Measurements from ENCODE around the gene NR5A2.

The NR5A2 gene

DNA sequence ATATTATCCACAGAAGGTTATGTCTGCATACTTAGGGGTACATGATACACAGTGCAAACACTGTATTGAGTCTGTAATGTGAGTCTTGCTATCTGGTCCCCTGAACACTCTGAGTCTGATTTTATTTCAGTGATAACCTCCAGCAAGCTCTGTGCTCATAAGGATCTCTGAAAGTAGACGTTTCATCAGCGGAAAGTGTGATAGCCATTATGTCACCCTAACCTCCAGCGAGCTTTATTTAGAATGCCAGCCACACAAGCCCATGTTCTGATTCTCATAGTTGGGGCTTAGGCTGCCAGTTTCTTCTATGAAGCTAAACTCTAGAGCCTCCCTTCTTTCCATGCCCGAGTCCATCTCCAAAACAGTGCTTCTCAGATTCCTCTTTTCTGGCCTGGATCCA is 3.3 kb downstream of the NR5A2 start:
- peaks cover 1% of the 10 kb centered on the region for H3K27me3 ChIP-seq (replicated peaks; ENCODE audit: control insufficient read depth, insufficient read depth, low read length)
- no peak for DNase-seq (ENCODE audit: extremely low read depth, insufficient read length)
- no peak for TF ChIP-seq CTCF (IDR thresholded peaks at IDR 0.05; ENCODE audit: insufficient read depth, low read length, poor library complexity, severe bottlenecking)

GRCh38 chr1:200033511-200034261 is 6.2 kb downstream of the NR5A2 start:
- Histone ChIP-seq H3K36me3 (ENCODE audit: control insufficient read depth, insufficient read depth, low read length) (no peaks in the 10 kb centered on the region), H3K27me3 (replicated peaks; ENCODE audit: control insufficient read depth, insufficient read depth, low read length) (peaks cover 7% of the 10 kb centered on the region), H3K4me3 (replicated peaks; ENCODE audit: low read depth, low read length) (no peak overlapping the region)
- no peak for TF ChIP-seq CTCF (IDR thresholded peaks at IDR 0.05; ENCODE audit: insufficient read depth, low read length, poor library complexity, severe bottlenecking)
- no peak for DNase-seq (ENCODE audit: extremely low read depth, insufficient read length)

More for the DNA sequence above, 3.3 kb downstream of the NR5A2 start:
- Histone ChIP-seq H3K4me3 (replicated peaks; ENCODE audit: low read depth, low read length) (no peak overlapping the region), H3K36me3 (ENCODE audit: control insufficient read depth, insufficient read depth, low read length) (no peaks in the 10 kb centered on the region)

- Histone ChIP-seq H3K36me3 (ENCODE audit: control insufficient read depth, insufficient read depth, low read length) (no peaks in the 10 kb centered on the region), H3K4me3 (replicated peaks; ENCODE audit: low read depth, low read length) (no peak overlapping the region), H3K27me3 (replicated peaks; ENCODE audit: control insufficient read depth, insufficient read depth, low read length) (peaks cover 7% of the 10 kb centered on the region)
- TF ChIP-seq CTCF (IDR thresholded peaks at IDR 0.05; ENCODE audit: insufficient read depth, low read length, poor library complexity, severe bottlenecking) = no peak
- DNase-seq (ENCODE audit: extremely low read depth, insufficient read length) = no peak
Observed at GRCh38 chr1:200034262-200034557, 6.7 kb downstream of the NR5A2 start.

DNA sequence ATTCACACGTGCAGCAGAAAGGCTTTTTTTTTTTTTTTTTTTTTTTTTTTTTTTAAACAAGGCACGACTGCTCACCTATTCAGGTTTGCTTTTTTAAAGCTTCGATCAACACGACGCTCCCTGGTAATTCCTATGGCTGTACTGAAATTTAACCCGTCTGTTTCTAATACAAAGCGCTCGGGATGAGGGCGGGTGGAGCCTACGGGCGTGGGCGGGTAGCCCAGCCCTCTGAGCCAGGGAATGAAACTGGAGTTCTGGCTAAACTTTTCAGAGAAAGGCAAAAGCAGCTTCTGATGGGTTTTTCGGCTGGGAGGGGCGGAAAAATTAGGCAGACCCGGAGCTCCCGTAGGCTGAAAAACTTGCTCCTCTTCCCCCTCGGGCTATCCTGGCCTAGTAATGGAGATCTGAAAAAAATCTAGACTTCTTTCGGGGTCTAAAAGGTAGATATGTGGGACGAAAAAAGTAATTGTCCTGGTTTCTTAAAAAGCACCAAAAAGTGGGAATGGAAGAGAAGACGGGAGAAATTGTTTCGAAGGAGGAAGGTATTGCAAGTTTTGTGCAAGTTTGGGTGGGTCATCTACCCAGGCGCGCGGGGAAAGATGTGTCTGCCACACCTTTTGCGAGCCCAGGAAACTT is 7.4 kb downstream of the NR5A2 start:
- Histone ChIP-seq H3K27me3 (replicated peaks; ENCODE audit: control insufficient read depth, insufficient read depth, low read length) (peaks cover 7% of the 10 kb centered on the region), H3K4me3 (replicated peaks; ENCODE audit: low read depth, low read length) (no peak overlapping the region), H3K36me3 (ENCODE audit: control insufficient read depth, insufficient read depth, low read length) (no peaks in the 10 kb centered on the region)
- no peak for TF ChIP-seq CTCF (IDR thresholded peaks at IDR 0.05; ENCODE audit: insufficient read depth, low read length, poor library complexity, severe bottlenecking)
- DNase-seq (ENCODE audit: extremely low read depth, insufficient read length) = no peak

DNA sequence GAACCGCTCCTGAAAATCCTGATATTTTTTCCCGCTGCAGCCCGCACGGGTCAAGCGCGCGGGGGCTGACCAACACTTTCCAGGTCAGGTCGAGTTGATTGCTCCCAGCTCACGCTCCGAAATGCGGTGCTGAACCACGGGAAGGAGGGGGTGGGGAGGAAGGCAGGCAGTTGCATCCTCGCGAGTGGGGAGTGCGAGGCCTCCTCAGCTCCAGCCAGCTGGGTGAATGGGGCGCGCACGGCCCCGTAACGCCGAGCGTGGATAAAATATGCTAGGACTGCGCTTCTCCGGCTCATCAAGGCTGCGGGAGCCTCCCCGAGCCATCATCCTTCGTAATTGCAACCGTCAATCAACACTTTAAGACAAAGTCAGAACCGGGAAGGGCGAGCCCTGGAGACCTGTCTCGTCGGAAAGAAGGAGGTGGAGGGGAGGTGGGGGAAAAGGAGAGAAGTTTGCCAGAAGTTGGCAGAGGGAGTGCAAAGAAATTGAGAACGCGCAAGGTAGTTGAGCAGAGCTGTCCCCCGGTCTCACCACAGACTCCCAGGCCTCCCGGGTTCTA is 8.0 kb downstream of the NR5A2 start:
- no peak for DNase-seq (ENCODE audit: extremely low read depth, insufficient read length)
- H3K4me3 ChIP-seq (replicated peaks; ENCODE audit: low read depth, low read length) = no peak overlapping the region
- TF ChIP-seq CTCF (IDR thresholded peaks at IDR 0.05; ENCODE audit: insufficient read depth, low read length, poor library complexity, severe bottlenecking) = no peak
- H3K36me3 ChIP-seq (ENCODE audit: control insufficient read depth, insufficient read depth, low read length) = no peaks in the 10 kb centered on the region
- H3K27me3 ChIP-seq (replicated peaks; ENCODE audit: control insufficient read depth, insufficient read depth, low read length) = peaks cover 7% of the 10 kb centered on the region
